Gastrocnemius medialis (tissue), 4 donors: Measurements from ENCODE around the gene CAMTA1.
"Not testable (repeated sequence)": the region's sequence is repeated elsewhere in the genome, so short reads cannot be mapped to it uniquely, and the experiment has no call there.

ENCODE experiments used
- CTCF ChIP-seq, 5 experiments: fragments of 450-650 bp in 3 of 5; fragments of 200-600 bp in 2 of 5; sonication (generic) in 2 of 5; IDR thresholded peaks in 4 of 5; conservative IDR thresholded peaks in 1 of 5; 1 replicate in 4 of 5; 2 replicates in 1 of 5; pipeline ENCODE4 v1.5.1; 2016 to 2019; ENCODE audit warnings: antibody characterized with exemption in 5 of 5, mild to moderate bottlenecking in 3 of 5, moderate library complexity in 3 of 5
- POLR2A ChIP-seq, 2 donors: fragments of 450-650 bp; IDR thresholded peaks; one replicate each; pipeline ENCODE4 v1.6.1; 2017; ENCODE audit warnings: antibody characterized with exemption in 2 of 2, mild to moderate bottlenecking in 2 of 2, moderate library complexity in 2 of 2

- not testable (repeated sequence) for TF ChIP-seq CTCF (IDR thresholded peaks at IDR 0.05 in 4 of 5, conservative IDR thresholded peaks at IDR 0.05 in 1 of 5); POLR2A (IDR thresholded peaks at IDR 0.05)
These were observed 25.0 kb downstream of the CAMTA1 start for GRCh38 chr1:6810146-6810734.
